ENCODE measurements around the gene ZNF629.
"Not testable (repeated sequence)": the region's sequence is repeated elsewhere in the genome, so short reads cannot be mapped to it uniquely, and the experiment has no call there.

ZNF629 gene

GRCh38 chr16:30786936-30787612 lies at the start of gene ZNF629:
ZNF629 (minus strand) TSS chr16:30787205; CDS start chr16:30784482, 2,723 bp downstream.
- H3K4me3 ChIP-seq (ENCODE audit: low read depth, low read length), result peak within 1 kb of the TSS; percentile 85
- no peak for DNase-seq (ENCODE audit: low read depth)
- no peak for TF ChIP-seq CTCF (IDR thresholded peaks at IDR 0.05; ENCODE audit: control insufficient read depth, extremely low read depth, insufficient read depth)

- TF ChIP-seq CTCF (IDR thresholded peaks at IDR 0.05; ENCODE audit: control insufficient read depth, extremely low read depth, insufficient read depth), result no peak
- no peak overlapping the region for H3K4me3 ChIP-seq (ENCODE audit: low read depth, low read length)
- DNase-seq (ENCODE audit: low read depth), result no peak
Observed at GRCh38 chr16:30834130-30834740, 47.2 kb upstream of the ZNF629 start.

- no peak overlapping the region for H3K4me3 ChIP-seq (ENCODE audit: low read depth, low read length)
- no peak for TF ChIP-seq CTCF (IDR thresholded peaks at IDR 0.05; ENCODE audit: control insufficient read depth, extremely low read depth, insufficient read depth)
Observed at GRCh38 chr16:30830072-30830417, 43.0 kb upstream of the ZNF629 start.

GRCh38 chr16:30829130-30830071 lies 42.4 kb upstream of the ZNF629 start:
- no peak for DNase-seq (ENCODE audit: low read depth)
- no peak for TF ChIP-seq CTCF (IDR thresholded peaks at IDR 0.05; ENCODE audit: control insufficient read depth, extremely low read depth, insufficient read depth)
- H3K4me3 ChIP-seq (ENCODE audit: low read depth, low read length), result no peak overlapping the region

More at GRCh38 chr16:30830072-30830417, 43.0 kb upstream of the ZNF629 start:
- DNase-seq (ENCODE audit: low read depth), result no peak

GRCh38 chr16:30821891-30822290 lies 34.9 kb upstream of the ZNF629 start:
- no peak for DNase-seq (ENCODE audit: low read depth)
- no peak overlapping the region for H3K4me3 ChIP-seq (ENCODE audit: low read depth, low read length)
- no peak for TF ChIP-seq CTCF (IDR thresholded peaks at IDR 0.05; ENCODE audit: control insufficient read depth, extremely low read depth, insufficient read depth)

GRCh38 chr16:30821441-30821840 lies 34.4 kb upstream of the ZNF629 start:
- not testable (repeated sequence) for H3K4me3 ChIP-seq (ENCODE audit: low read depth, low read length); DNase-seq (ENCODE audit: low read depth)

GRCh38 chr16:30820952-30821421 lies 34.0 kb upstream of the ZNF629 start:
- DNase-seq (ENCODE audit: low read depth), result no peak
- TF ChIP-seq CTCF (IDR thresholded peaks at IDR 0.05; ENCODE audit: control insufficient read depth, extremely low read depth, insufficient read depth), result no peak
- H3K4me3 ChIP-seq (ENCODE audit: low read depth, low read length), result no peak overlapping the region
